Vagina (tissue), 2 donors: ENCODE data around the gene MAG. TPM values are rescaled to one million over a fixed set of nuclear protein-coding genes. Genes with fewer than 3 reads are reported as not detected.

ENCODE experiments used
- DNase-seq, 2 donors: peaks; one replicate each; pipeline ENCODE4 v3.0.0-alpha.2; 2017; ENCODE audit errors: extremely low spot score in 2 of 2
- H3K27ac ChIP-seq: fragments of 200-600 bp; sonication (generic); one replicate; pipeline ENCODE4 v1.5.1; 2019
- H3K27me3 ChIP-seq: fragments of 200-600 bp; sonication (generic); one replicate; pipeline ENCODE4 v1.5.1; 2019
- H3K36me3 ChIP-seq, 2 donors: fragments of 200-600 bp; sonication (generic); one replicate each; pipeline ENCODE4 v1.5.1; 2017 to 2019
- H3K4me1 ChIP-seq: fragments of 200-600 bp; sonication (generic); one replicate; pipeline ENCODE4 v1.5.1; 2019
- H3K4me3 ChIP-seq, 2 donors: fragments of 200-600 bp; sonication (generic); 1 replicate in 1 of 2; 2 replicates in 1 of 2; pipeline ENCODE4 v1.5.1; 2016 to 2019
- H3K9me3 ChIP-seq: fragments of 200-600 bp; sonication (generic); one replicate; pipeline ENCODE4 v1.5.1; 2019
- CTCF ChIP-seq, 3 experiments: fragments of 450-650 bp in 2 of 3; fragments of 200-600 bp in 1 of 3; sonication (generic) in 1 of 3; IDR thresholded peaks; one replicate each; pipeline ENCODE4 v1.5.1; 2017 to 2019; ENCODE audit warnings: antibody characterized with exemption in 3 of 3, mild to moderate bottlenecking in 2 of 3, moderate library complexity in 2 of 3
- POLR2A ChIP-seq, 2 donors: fragments of 450-650 bp; IDR thresholded peaks; one replicate each; pipeline ENCODE4 v1.6.1; 2017; ENCODE audit warnings: antibody characterized with exemption in 2 of 2, mild to moderate bottlenecking in 2 of 2, moderate library complexity in 2 of 2
- POLR2AphosphoS5 ChIP-seq, 2 donors: sonication (generic); formaldehyde crosslinking; IDR thresholded peaks; one replicate each; pipeline ENCODE4 v1.9.0; 2017; ENCODE audit warnings: antibody characterized with exemption in 2 of 2, mild to moderate bottlenecking in 2 of 2, low read depth in 1 of 2; ENCODE audit not compliant: insufficient read depth in 1 of 2
- intact Hi-C: fragments of 100-400 bp; cut with DNase I; formaldehyde crosslinking; loops from one replicate; pipeline ENCODE4 v1.15.1; 2023
- total RNA-seq: library from RNA; depleted of rRNA; stranded (reverse); fragments of >200 nt; gene quantifications from one replicate; pipeline ENCODE4 v1.2.3, GENCODE V29; 2016

Gene MAG
- total RNA-seq, 1 donor from 2014 or later, result not detected

GRCh38 chr19:35304036-35304435, 12.1 kb downstream of the MAG start:
- no peak for DNase-seq
- intact Hi-C loops, result no loop called here
- no peak overlapping the region for H3K27ac ChIP-seq
- no peak for TF ChIP-seq POLR2AphosphoS5 (IDR thresholded peaks at IDR 0.05; ENCODE audit: insufficient read depth in 1 of 2, low read depth in 1 of 2)
- TF ChIP-seq POLR2A (IDR thresholded peaks at IDR 0.05), result no peak
- TF ChIP-seq CTCF (IDR thresholded peaks at IDR 0.05), result no peak
- no peaks in the 10 kb centered on the region for H3K36me3 ChIP-seq
- H3K4me3 ChIP-seq, result no peak overlapping the region
- H3K4me1 ChIP-seq, result no peaks in the 10 kb centered on the region
- H3K9me3 ChIP-seq, result no peaks in the 10 kb centered on the region
- H3K27me3 ChIP-seq, result no peaks in the 10 kb centered on the region

GRCh38 chr19:35305181-35305580, 13.2 kb downstream of the MAG start:
- H3K36me3 ChIP-seq, result no peaks in the 10 kb centered on the region
- no peaks in the 10 kb centered on the region for H3K4me1 ChIP-seq
- intact Hi-C loops, result no loop called here
- no peak overlapping the region for H3K4me3 ChIP-seq
- H3K9me3 ChIP-seq, result no peaks in the 10 kb centered on the region
- DNase-seq, result no peak
- no peak for TF ChIP-seq CTCF (IDR thresholded peaks at IDR 0.05)
- TF ChIP-seq POLR2AphosphoS5 (IDR thresholded peaks at IDR 0.05; ENCODE audit: insufficient read depth in 1 of 2, low read depth in 1 of 2), result no peak
- no peak for TF ChIP-seq POLR2A (IDR thresholded peaks at IDR 0.05)
- no peaks in the 10 kb centered on the region for H3K27me3 ChIP-seq
- H3K27ac ChIP-seq, result no peak overlapping the region

GRCh38 chr19:35306473-35307246, 14.7 kb downstream of the MAG start:
- Histone ChIP-seq H3K4me1 (no peaks in the 10 kb centered on the region), H3K36me3 (no peaks in the 10 kb centered on the region), H3K4me3 (no peak overlapping the region), H3K27ac (no peak overlapping the region), H3K9me3 (no peaks in the 10 kb centered on the region), H3K27me3 (no peaks in the 10 kb centered on the region)
- intact Hi-C loops, result no loop called here
- DNase-seq, result no peak
- no peak for TF ChIP-seq POLR2A (IDR thresholded peaks at IDR 0.05)

- TF ChIP-seq POLR2A (IDR thresholded peaks at IDR 0.05) (no peak), CTCF (IDR thresholded peaks at IDR 0.05) (no peak), POLR2AphosphoS5 (IDR thresholded peaks at IDR 0.05; ENCODE audit: insufficient read depth in 1 of 2, low read depth in 1 of 2) (no peak)
- intact Hi-C loops, result no loop called here
- no peaks in the 10 kb centered on the region for H3K4me1 ChIP-seq
- no peaks in the 10 kb centered on the region for H3K27me3 ChIP-seq
- H3K27ac ChIP-seq, result no peak overlapping the region
- H3K9me3 ChIP-seq, result no peaks in the 10 kb centered on the region
- H3K36me3 ChIP-seq, result no peaks in the 10 kb centered on the region
- H3K4me3 ChIP-seq, result no peak overlapping the region
- DNase-seq, result no peak
Measured at GRCh38 chr19:35307931-35308330, 16.0 kb downstream of the MAG start.

- intact Hi-C loops, result no loop called here
- no peak for DNase-seq
- Histone ChIP-seq H3K9me3 (no peaks in the 10 kb centered on the region), H3K27ac (no peak overlapping the region), H3K4me3 (no peak overlapping the region), H3K36me3 (no peaks in the 10 kb centered on the region), H3K4me1 (no peaks in the 10 kb centered on the region), H3K27me3 (no peaks in the 10 kb centered on the region)
- no peak for TF ChIP-seq POLR2A (IDR thresholded peaks at IDR 0.05)
- TF ChIP-seq CTCF (IDR thresholded peaks at IDR 0.05), result no peak
- TF ChIP-seq POLR2AphosphoS5 (IDR thresholded peaks at IDR 0.05; ENCODE audit: insufficient read depth in 1 of 2, low read depth in 1 of 2), result no peak
Measured at GRCh38 chr19:35308910-35309309, 16.9 kb downstream of the MAG start.
